ENCODE data around the gene CERK.

GRCh38 chr22:46783721-46784120 is 45.7 kb upstream of the CERK start:
- TF ChIP-seq CTCF (IDR thresholded peaks at IDR 0.05) (no peak), POLR2A (IDR thresholded peaks at IDR 0.05) (no peak)
